Endothelial cell of umbilical vein (primary cell): ENCODE measurements around the gene RNF214. TPM values are rescaled to one million over a fixed set of nuclear protein-coding genes. Genes with fewer than 3 reads are reported as not detected.
A peak's percentile ranks its signal among the peaks of the same experiment; 100 is the strongest.

Source experiments
- BruUV-seq: library from RNA; stranded (reverse); fragments of 400-500 nt; replicated peaks from 2 replicates; lab custom pipeline; 2021; lab: Mats Ljungman, UMichigan
- CTCF ChIA-PET: fragments of 300-600, 350-600 bp; sonication (Branson Sonifier 250); formaldehyde crosslinking; loops from one replicate; lab custom pipeline; 2021; ENCODE audit warnings: antibody characterized with exemption, inconsistent platforms; lab: Charles Lee
- POLR2A ChIA-PET: fragments of 300-600, 350-600 bp; sonication (Branson Sonifier 250); formaldehyde crosslinking; loops from one replicate; lab custom pipeline; 2021; ENCODE audit warnings: antibody characterized with exemption, inconsistent platforms; lab: Charles Lee
- DNase-seq: peaks from one replicate; pipeline ENCODE4 v3.0.0-alpha.2; 2011; ENCODE audit warnings: low read depth, low spot score
- FAIRE-seq: peaks from 2 replicates; lab custom pipeline; 2011; peaks lifted over from hg19 to GRCh38; lab: Jason Lieb, UNC
- H2AFZ ChIP-seq: 2 replicates; pipeline ENCODE4 v1.6.0; 2012; ENCODE audit warnings: low read depth, low read length, control low read depth, inconsistent platforms
- H3K27ac ChIP-seq: 2 replicates; pipeline ENCODE4 v1.5.1; 2011; ENCODE audit warnings: low read depth, mild to moderate bottlenecking, control low read depth, low read length, moderate library complexity; ENCODE audit not compliant: insufficient read depth
- H3K27me3 ChIP-seq, 2 experiments: 2 replicates each; pipeline versions ENCODE4 v1.6.0 to v1.6.1; 2011; ENCODE audit warnings: low read length in 2 of 2, mixed read lengths in 1 of 2; ENCODE audit not compliant: control insufficient read depth in 2 of 2, insufficient read depth in 2 of 2
- H3K36me3 ChIP-seq, 2 experiments: 2 replicates in 1 of 2; 3 replicates in 1 of 2; pipeline ENCODE4 v1.5.1; 2011; ENCODE audit warnings: low read length in 2 of 2, mild to moderate bottlenecking in 1 of 2, moderate library complexity in 1 of 2; ENCODE audit not compliant: control insufficient read depth in 2 of 2, insufficient read depth in 2 of 2; ENCODE audit errors: extremely low read depth in 1 of 2
- H3K4me1 ChIP-seq: 3 replicates; pipeline ENCODE4 v1.5.1; 2011; ENCODE audit warnings: mild to moderate bottlenecking, low read length; ENCODE audit not compliant: control insufficient read depth, insufficient read depth; ENCODE audit errors: extremely low read depth
- H3K4me2 ChIP-seq: 2 replicates; pipeline ENCODE4 v1.6.1; 2011; ENCODE audit warnings: low read length, control low read depth, mixed read lengths; ENCODE audit not compliant: insufficient read depth
- H3K4me3 ChIP-seq, 3 experiments: fragments of 200-600 bp in 1 of 3; sonication (generic), shearing (Covaris generic) in 1 of 3; replicated peaks in 1 of 3; 2 replicates each; pipeline ENCODE4 v1.5.1; 2011 to 2016; ENCODE audit warnings: control low read depth in 3 of 3, low read length in 3 of 3, mild to moderate bottlenecking in 2 of 3, inconsistent platforms in 1 of 3, low read depth in 1 of 3, moderate library complexity in 1 of 3; ENCODE audit not compliant: insufficient read depth in 1 of 3
- H3K79me2 ChIP-seq: 2 replicates; pipeline ENCODE4 v1.6.0; 2012; ENCODE audit warnings: low read length, inconsistent platforms; ENCODE audit not compliant: control insufficient read depth, insufficient read depth
- H3K9ac ChIP-seq: replicated peaks from 2 replicates; pipeline ENCODE3; 2011; ENCODE audit warnings: low read length, control low read depth; ENCODE audit not compliant: insufficient read depth; ENCODE audit errors: extremely low read depth
- H3K9me1 ChIP-seq: replicated peaks from 3 replicates; pipeline ENCODE4 v1.6.0; 2011; ENCODE audit warnings: mild to moderate bottlenecking, low read length; ENCODE audit not compliant: control insufficient read depth, insufficient read depth; ENCODE audit errors: extremely low read depth
- H3K9me3 ChIP-seq: replicated peaks from 2 replicates; pipeline ENCODE4 v1.5.1; 2012; ENCODE audit warnings: low read length, inconsistent platforms; ENCODE audit not compliant: control insufficient read depth, insufficient read depth
- H4K20me1 ChIP-seq: replicated peaks from 2 replicates; pipeline ENCODE3; 2011; ENCODE audit warnings: mild to moderate bottlenecking, low read length; ENCODE audit not compliant: control insufficient read depth, insufficient read depth; ENCODE audit errors: extremely low read depth
- EZH2 ChIP-seq: IDR thresholded peaks from 2 replicates; pipeline ENCODE4 v1.6.1; 2012; ENCODE audit warnings: borderline replicate concordance, low read depth, mild to moderate bottlenecking, moderate library complexity, low read length, inconsistent platforms; ENCODE audit not compliant: severe bottlenecking
- FOS ChIP-seq: IDR thresholded peaks from 2 replicates; pipeline ENCODE4 v1.6.1; 2011; ENCODE audit warnings: mild to moderate bottlenecking, low read length, moderate library complexity, borderline replicate concordance; ENCODE audit not compliant: insufficient read depth
- GATA2 ChIP-seq: IDR thresholded peaks from 2 replicates; pipeline ENCODE4 v1.7.0; 2011; ENCODE audit warnings: low read depth, mild to moderate bottlenecking, moderate library complexity, mixed read lengths, low read length; ENCODE audit not compliant: insufficient read length, insufficient read depth
- JUN ChIP-seq: IDR thresholded peaks from 2 replicates; pipeline ENCODE4 v1.6.1; 2011; ENCODE audit warnings: borderline replicate concordance, low read depth; ENCODE audit not compliant: insufficient read length, insufficient read depth
- MYC ChIP-seq: IDR thresholded peaks from one replicate; pipeline ENCODE4 v1.6.1; 2011; ENCODE audit warnings: mild to moderate bottlenecking, low read depth, low read length
- POLR2A ChIP-seq: IDR thresholded peaks from 2 replicates; pipeline ENCODE4 v1.6.1; 2012; ENCODE audit warnings: low read depth, mild to moderate bottlenecking, control low read depth, low read length
- POLR2AphosphoS5 ChIP-seq: IDR thresholded peaks from 2 replicates; pipeline ENCODE4 v1.6.1; 2012; ENCODE audit warnings: low read depth, mild to moderate bottlenecking, control low read depth, low read length, moderate library complexity; ENCODE audit not compliant: insufficient read depth
- dilution Hi-C: fragments of 300-500 bp; cut with MboI; formaldehyde crosslinking; loops from one replicate; pipeline ENCODE4 v1.15.0; 2019; ENCODE audit warnings: low sequenced_read_pairs; ENCODE audit not compliant: extremely low pct_ligation_motif_present
- intact Hi-C: fragments of 100-400 bp; cut with micrococcal nuclease; formaldehyde crosslinking; loops from one replicate; pipeline ENCODE4 v1.10.0; 2022
- polyA plus RNA-seq, 4 experiments: library from polyadenylated mRNA; depleted of rRNA in 3 of 4; stranded (reverse) in 3 of 4; unstranded in 1 of 4; fragments of >200 nt; gene quantifications; 2 replicates each; pipeline versions ENCODE4 v1.2.1 to v1.2.3, GENCODE V29; 2011 to 2012; ENCODE audit warnings: missing spikeins in 1 of 4
- total RNA-seq: library from RNA; stranded (reverse); gene quantifications from 2 replicates; pipeline ENCODE4 v1.2.3, GENCODE V29; 2021
- TF ChIP-seq, protein P1 (sequence below), 2 donors: IDR thresholded peaks; 1 replicate in 1 of 2; 2 replicates in 1 of 2; pipeline ENCODE4 v1.5.1; 2011; ENCODE audit warnings: low read length in 2 of 2, mild to moderate bottlenecking in 2 of 2, moderate library complexity in 2 of 2, control low read depth in 1 of 2, inconsistent platforms in 1 of 2, low read depth in 1 of 2; ENCODE audit not compliant: insufficient read depth in 1 of 2; ENCODE audit errors: extremely low read depth in 1 of 2
- TF ChIP-seq, protein P2 (sequence below): IDR thresholded peaks from 2 replicates; pipeline ENCODE4 v1.6.1; 2011; ENCODE audit not compliant: insufficient read depth, insufficient read length

The RNF214 gene
- total and polyA plus RNA-seq, 2 donors (not counting 3 experiments of a cell fraction or from before 2014, with no cell fraction given): 24.3 to 28.2 TPM

DNA sequence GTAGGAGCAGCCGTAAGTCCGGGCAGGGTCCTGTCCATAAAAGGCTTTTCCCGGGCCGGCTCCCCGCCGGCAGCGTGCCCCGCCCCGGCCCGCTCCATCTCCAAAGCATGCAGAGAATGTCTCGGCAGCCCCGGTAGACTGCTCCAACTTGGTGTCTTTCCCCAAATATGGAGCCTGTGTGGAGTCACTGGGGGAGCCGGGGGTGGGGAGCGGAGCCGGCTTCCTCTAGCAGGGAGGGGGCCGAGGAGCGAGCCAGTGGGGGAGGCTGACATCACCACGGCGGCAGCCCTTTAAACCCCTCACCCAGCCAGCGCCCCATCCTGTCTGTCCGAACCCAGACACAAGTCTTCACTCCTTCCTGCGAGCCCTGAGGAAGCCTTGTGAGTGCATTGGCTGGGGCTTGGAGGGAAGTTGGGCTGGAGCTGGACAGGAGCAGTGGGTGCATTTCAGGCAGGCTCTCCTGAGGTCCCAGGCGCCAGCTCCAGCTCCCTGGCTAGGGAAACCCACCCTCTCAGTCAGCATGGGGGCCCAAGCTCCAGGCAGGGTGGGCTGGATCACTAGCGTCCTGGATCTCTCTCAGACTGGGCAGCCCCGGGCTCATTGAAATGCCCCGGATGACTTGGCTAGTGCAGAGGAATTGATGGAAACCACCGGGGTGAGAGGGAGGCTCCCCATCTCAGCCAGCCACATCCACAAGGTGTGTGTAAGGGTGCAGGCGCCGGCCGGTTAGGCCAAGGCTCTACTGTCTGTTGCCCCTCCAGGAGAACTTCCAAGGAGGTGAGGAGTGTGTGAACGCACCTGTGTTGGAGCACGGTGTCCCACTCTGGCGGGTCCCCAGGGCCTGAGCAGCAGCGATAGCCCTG lies 33.2 kb upstream of the RNF214 start, which contains the start of gene TAGLN:
Gene TAGLN, plus strand, starts transcription at position 318 of the 863 bp plus-strand sequence. CDS start 3,644 bp downstream, outside the sequence.
- Histone ChIP-seq H3K4me3 (peak within 1 kb of the TSS in 2 of 3 experiments; percentile 12 to 17), H3K36me3 (peaks cover 0 to 3% of the 10 kb centered on the region in 2 experiments), H3K4me2 (peak within 1 kb of the TSS; percentile 38), H3K9me1 (no peaks in the 10 kb centered on the region), H4K20me1 (no peaks in the 10 kb centered on the region), H3K27me3 (no peaks in the 10 kb centered on the region), H3K79me2 (no peaks in the 10 kb centered on the region), H3K4me1 (peaks cover 9% of the 10 kb centered on the region), H3K9ac (no peak within 1 kb of the TSS), H3K9me3 (no peaks in the 10 kb centered on the region), H2AFZ (peak within 1 kb of the TSS; percentile 75), H3K27ac (no peak within 1 kb of the TSS)
- dilution Hi-C loops (no loop called here), intact Hi-C loops (loop anchor here (2.0 kb wide), 1 partner anchor 20 kb away; the partner anchor contains the start of gene SIDT2)
- ChIA-PET CTCF (interaction anchor here (1.1 to 1.3 kb wide), 3 partner anchors 16 to 27 kb away, joined by 3 to 4 read pairs (median 3); no protein-coding TSS in a partner anchor), POLR2A (interaction anchor here (0.6 kb wide), 1 partner anchor 13 kb away, joined by 3 read pairs; no protein-coding TSS in a partner anchor)
- FAIRE-seq (peak; percentile 81), DNase-seq (peak; percentile 37)
- peak; percentile 15 for TF ChIP-seq POLR2A
- no peak for TF ChIP-seq MYC
- TF ChIP-seq FOS: no peak
- no peak for TF ChIP-seq EZH2
- peak; percentile 62 for TF ChIP-seq POLR2AphosphoS5
- TF ChIP-seq GATA2: no peak
- no peak for TF ChIP-seq JUN
- TF ChIP-seq, protein P1, sequence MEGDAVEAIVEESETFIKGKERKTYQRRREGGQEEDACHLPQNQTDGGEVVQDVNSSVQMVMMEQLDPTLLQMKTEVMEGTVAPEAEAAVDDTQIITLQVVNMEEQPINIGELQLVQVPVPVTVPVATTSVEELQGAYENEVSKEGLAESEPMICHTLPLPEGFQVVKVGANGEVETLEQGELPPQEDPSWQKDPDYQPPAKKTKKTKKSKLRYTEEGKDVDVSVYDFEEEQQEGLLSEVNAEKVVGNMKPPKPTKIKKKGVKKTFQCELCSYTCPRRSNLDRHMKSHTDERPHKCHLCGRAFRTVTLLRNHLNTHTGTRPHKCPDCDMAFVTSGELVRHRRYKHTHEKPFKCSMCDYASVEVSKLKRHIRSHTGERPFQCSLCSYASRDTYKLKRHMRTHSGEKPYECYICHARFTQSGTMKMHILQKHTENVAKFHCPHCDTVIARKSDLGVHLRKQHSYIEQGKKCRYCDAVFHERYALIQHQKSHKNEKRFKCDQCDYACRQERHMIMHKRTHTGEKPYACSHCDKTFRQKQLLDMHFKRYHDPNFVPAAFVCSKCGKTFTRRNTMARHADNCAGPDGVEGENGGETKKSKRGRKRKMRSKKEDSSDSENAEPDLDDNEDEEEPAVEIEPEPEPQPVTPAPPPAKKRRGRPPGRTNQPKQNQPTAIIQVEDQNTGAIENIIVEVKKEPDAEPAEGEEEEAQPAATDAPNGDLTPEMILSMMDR (IDR thresholded peaks at IDR 0.05; ENCODE audit: extremely low read depth in 1 of 2, insufficient read depth in 1 of 2, low read depth in 1 of 2, low read length in 2 of 2): no peak
- TF ChIP-seq, protein P2, sequence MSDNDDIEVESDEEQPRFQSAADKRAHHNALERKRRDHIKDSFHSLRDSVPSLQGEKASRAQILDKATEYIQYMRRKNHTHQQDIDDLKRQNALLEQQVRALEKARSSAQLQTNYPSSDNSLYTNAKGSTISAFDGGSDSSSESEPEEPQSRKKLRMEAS: no peak
- BruUV-seq: TSS peak; percentile 83
